Fibroblast of skin of abdomen (primary cell): ENCODE results near the gene SMC1B.

ENCODE experiments used
- DNase-seq: peaks from one replicate; pipeline ENCODE4 v3.0.0-alpha.2; 2013

The SMC1B gene

DNA sequence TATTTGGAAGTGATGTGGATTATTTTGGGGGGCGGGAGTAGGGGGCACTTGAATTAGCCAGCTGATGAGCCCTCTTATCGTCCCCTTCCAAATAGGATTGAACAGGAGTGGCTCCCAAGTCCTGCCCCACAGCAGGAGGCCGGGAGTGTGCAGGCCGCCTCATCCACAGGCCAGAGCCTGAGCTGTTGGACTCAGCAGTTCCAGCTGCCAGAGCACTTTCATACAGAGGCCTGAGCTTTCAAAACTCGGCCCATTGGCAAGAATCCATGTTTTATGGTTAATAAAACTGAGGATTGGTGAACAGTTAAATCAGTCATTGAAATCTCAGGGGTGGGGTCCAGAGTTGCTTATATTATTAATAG, 94.1 kb downstream of the SMC1B start:
- DNase-seq, result peak; percentile 45

DNA sequence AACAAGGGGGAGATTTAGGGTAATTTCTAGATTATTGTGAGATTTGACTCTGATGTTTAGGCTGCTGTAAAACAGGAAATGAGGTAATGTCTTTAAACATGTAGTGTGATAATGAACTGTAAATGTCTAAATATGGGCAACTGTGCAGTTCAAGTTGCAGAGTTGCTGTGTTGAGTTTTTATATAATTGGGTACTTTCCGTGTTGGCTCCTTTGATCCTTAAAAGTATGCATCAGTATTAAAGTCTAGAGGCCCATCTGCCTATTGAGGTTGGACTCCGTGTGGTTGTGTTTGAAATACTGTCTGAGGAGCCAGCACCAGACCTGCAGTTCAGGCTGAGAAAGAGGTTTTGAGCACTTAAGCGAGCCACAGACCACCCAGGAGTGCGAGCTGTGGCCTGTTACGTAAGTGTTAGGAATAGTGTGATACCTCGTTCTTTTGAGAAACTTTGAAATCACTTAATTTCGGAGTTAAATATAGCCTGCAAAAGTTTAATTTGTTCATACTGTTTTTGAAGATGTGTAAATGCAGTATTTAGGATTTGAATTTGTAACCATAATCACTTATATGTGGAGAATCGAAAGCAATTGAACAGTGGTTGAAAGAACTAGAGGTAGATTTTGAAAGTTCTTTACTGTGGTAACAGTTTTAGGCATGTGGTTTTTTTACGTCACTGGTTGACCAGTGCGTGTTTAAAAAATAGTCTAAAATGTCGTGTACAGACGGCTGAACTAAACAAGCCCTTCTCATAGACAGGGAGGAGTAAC, 94.7 kb downstream of the SMC1B start:
- DNase-seq, result peak; percentile 63

DNA sequence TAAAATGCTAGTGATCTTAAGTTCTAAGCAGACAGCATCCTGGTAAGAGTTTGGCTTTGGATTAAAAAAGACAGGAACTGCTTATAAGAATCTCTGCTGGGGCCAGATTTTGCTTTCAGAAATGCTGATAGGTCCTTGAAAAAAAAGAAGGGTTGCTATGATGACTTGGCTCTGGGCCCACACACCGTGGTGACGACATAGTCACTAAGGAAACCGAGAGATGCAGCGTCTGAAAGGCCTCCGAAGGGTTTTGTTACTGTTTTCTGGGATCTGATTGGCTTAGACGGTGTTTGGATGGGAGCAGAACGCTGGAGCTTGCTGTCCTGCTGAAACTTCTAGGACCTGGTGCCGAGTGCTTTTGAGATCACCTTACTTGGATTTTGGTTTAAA, 95.2 kb downstream of the SMC1B start:
- peak; percentile 94 for DNase-seq

DNA sequence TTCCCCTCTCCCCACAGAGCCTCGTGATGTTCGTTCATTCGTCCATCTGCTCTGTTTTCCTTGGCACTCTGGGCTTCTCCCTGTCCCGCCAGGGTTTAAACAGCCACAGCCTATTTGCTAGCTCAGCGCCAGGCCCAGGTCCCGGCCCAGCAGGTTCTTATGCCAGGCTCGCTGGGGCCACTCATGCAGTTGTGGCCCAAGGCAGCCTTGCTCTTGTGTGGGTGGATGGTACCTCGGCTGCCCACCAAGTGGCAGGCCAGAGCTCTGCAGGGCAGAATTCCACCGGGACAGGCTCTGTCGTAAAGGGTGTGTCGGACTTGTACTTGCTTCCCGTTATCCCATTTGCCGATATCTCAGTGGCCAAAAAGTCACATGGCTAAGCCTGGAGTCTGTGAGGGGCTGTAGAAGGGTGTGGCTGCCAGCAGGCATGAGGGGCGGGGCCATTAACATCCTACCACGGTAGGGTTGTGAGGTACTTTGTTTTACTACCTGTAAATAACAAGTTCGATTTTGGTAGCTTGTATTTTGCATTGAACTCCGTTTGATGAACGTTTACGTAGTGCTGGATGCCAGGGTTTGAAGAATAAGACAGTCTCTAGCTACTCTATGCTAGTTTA, 95.7 kb downstream of the SMC1B start:
- DNase-seq, result no peak

DNA sequence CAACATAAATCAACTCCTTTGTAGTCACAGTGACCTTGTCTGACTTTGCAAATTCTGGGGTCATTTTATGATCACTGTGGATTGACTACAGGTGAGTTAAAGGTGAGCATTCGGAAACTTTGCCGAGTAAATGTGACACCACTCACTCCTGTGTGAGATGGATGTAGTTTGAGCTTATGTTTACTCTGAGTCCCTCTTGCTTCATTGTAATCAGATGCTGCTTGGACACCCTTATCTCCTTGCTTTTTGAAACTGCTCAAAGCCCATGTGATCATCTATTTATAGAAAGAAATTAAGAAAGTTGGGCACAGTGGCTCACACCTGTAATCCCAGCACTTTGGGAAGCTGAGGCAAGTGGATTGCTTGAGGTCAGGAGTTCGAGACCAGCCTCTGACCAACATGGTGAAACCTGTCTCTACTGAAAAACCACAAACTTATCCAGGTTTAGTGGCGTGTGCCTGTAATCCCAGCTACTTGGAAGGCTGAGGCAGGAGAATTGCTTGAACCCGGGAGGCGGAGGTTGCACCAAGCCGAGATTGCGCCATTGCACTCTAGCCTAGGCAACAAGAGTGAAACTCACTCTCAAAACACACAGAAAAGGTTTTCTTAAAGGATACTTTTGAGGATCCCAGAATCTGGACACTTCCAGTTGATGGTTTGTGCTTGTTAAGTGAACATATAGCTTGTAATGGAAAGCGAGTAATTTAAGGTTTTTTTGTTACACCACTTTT, 96.4 kb downstream of the SMC1B start:
- no peak for DNase-seq

DNA sequence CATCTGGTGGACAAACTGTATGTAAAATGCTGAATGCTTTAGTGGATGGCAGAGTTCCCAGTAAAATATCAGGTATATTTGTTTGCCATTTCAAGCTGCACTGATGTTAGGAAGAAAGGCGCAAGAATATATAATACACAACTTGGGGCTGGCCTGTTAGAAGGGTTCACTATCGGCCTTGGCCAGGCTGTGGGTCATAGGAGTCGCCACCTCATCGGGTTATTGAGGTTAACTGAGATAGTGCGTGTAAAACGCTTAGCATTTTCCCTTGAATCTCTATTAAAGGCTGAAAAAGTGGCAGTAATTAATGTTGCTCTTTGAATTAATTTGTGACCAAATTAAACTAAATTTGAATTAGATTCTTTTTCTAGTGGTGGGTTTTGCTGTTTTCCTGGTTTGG, 98.6 kb downstream of the SMC1B start:
- no peak for DNase-seq

DNA sequence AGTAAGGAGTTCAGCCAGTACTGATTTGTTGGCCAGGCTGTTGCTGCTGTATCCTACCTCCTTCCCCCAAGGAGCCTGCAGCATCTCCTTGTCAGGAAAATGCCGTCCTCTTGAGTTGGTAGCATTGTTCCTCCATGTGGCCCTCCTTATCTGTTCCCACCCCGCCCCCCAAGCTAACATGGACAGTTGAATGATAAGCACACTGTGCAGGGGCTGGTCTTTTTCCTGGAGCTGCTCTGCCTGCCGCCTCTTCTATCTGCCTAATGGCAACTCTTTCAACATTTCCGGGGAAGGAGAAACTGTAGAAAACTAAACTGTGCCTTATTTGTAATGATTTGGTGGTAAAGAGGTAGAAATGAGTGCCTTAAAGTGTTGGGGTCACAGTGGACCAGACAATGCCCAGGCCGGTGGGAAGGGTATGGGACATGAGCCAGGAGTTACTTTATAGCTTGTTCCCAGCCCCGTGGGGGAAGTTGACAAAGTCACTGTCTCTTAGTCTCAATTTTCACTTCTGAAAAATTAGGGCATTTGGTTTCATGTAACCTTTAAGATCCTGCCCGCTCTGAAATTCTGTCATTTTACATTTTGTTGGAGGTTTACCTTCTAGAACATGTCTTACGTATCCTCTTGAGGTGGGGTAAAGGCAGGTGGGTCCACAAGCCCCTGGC, 99.2 kb downstream of the SMC1B start:
- no peak for DNase-seq

DNA sequence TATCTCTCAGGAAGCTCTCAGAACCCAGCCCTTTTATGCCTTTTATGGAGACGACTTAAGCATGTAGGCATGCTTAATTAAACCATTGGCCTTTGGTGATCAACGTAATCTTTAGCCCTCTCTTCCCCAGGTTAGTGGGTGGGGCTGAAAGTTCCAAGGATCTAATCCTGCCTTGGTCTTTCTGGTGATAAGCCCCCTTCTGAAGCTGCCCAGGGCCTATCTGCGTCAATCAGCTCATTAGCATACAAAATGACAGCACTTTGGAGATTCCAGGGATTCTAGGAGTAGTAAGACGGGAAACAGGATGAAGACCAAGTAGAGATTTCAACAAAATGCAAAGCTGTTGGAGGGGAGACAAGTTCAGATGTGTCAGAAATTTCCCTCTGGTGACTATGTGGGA, 100.5 kb downstream of the SMC1B start:
- DNase-seq, result no peak

DNA sequence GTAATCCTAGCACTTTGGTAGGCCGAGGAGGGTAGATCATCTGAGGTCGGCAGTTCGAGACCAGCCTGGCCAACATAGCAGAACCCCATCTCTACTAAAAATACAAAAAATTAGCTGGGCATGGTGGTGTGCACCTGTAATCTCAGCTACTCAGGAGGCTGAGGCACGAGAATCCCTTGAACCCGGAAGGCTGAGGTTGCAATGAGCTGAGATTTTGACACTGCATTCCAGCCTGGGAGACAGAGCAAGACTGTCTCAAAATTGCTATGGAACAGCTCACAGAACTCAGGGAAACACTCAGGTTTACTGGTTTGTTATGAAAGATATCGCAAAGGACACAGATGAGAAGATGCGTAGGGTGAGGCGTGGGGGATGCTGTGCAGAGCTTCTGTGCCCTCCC, 101.0 kb downstream of the SMC1B start:
- no peak for DNase-seq

DNA sequence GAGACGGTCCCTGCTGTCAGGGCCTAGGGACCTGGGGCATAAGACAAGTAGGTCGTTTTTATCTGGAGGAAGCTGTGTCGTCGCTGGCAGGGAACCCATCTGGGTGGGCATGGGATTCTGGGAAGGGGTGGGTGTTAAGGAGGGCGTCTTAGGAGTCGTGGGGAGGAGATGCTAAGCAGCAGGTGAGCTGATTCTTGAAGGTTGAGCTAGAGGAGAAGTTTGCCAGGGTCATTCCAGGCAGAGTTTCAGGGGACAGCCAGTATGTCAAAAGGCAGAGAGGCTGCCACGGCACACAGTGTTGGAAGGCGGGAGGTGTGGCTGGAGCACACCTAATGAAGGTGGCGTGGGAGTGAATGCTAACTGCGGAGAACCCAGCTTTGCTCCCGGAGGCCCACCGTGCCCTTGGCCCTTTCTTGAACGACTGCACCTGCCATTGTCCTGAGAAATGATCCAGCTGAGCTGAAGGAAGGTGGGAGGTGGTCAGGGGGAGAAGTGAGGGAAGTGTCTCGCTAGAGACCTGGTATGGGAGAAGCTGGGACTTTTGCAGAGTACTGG, 102.3 kb downstream of the SMC1B start:
- no peak for DNase-seq

DNA sequence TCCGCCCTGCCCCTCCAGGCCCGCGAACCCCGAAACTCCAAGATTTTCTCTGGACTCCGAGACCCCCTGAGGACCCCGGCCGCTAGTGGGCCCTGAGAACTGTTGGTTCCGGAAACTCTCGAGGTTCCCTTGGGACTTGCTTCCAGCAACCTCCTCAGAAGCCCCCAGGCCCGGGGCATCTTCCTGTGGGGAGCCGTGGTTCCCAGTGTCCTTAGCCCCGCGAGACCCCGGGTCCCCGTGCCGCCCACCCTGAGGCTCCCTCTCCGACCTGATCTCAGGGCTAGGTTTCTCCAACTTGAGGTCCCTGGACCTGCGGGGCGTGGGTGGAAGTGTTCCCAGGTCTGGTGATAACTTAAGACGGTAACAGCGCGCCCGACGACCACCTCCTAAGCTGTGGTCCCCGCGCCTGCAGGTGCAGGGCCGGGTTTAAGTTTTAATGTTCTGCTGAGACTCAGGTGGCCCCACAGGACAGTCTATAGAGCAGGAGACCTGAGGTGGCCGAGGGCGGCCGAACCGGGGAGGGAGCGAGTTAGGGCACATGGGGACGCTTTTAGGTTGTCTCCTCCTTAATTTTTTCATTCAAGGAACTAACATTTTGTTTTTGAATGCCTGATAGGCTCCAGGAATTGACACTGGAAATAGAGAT, 102.9 kb downstream of the SMC1B start:
- no peak for DNase-seq

DNA sequence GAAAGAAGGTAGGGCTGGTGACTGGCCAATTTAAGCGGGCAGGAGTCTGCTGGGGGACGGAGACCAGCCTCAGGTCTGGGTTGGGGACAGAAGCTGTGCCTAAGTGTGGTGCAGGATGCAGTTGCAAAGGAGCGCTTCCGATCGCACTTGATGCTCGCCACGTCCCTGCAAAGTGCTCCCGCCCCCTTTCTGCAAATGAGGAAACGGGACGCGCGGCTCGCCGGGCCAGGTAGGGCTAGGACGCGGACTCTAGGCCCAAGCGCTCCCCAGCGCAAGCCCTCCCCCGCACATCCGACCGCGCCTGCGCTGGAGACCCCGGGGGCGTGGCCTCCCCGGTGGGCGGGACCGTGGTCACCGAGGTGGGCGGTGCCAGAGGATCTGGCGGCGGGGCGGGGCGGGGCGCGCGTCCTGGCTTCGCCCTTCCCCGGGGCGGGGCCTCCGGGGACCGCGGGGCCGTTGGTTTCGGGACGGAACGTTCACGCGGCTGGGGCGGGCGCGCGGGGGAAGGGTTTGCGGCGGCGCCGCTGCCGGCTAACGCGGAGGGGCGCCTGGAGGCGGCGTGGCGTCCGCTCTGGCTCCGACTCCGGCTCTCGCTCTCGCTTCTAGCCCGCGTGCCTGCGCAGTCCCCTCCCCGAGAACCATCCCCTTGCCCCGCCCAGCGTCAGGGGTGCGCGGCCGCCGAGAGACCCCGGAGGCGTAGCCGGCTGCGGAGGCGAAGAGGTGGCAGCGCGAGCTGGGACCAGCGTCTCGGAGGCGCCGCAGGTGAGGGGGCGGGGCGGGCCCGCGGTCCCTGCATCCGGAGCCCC, 103.8 kb downstream of the SMC1B start, which contains the start of gene FAM118A:
Gene FAM118A, plus strand, starts transcription at position 513 of the 806 bp plus-strand sequence. CDS start 12,446 bp downstream, outside the sequence.
- peak; percentile 92 for DNase-seq

DNA sequence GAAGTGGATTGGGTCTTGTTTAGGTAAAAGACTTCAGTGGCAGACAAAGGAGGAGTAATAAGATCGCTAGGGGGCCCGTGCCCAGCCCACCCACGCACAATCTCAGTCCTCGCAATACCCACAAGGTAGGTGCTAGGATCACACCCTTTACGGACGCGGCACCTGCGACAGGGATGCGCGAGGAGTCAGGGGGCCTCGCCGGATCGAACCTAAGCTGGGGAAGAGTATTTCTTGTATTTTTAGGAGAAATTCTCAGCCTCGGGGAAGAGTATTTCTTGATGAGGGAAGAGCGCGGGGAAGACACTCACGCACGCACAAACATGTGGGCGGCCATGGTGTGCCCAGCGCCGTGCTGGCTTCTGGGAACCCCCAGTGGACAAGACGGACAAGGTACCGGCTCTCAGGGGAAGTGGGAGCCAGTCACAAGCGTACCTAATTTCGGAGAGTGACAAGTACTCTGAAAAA, 104.4 kb downstream of the SMC1B start:
- no peak for DNase-seq

DNA sequence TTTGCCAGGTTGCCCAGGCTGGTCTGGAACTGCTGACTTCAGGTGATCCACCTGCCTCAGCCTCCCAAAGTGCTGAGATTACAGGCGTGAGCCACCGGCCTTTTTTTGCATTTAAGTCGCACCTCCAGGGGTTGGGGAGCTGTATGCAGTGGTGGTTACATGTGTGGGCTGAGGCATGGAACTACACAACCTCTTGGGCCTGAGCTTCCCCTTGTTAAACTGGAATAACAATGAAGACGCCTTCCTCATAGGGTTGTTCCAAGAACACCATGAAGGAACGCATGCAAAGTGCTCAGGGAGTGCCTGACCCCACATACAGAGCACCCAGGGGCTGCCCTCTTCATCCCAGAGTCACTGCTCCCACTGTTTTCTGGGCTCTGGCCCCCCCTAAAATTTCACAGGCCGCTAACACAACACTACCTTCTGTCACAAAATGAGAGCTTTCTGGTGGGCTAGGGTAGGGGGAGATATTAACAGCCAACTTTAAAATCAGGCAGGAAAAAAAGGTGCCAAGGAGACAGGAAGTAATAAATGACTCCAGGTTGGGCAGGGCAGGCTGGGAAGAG, 104.9 kb downstream of the SMC1B start:
- DNase-seq, result no peak

DNA sequence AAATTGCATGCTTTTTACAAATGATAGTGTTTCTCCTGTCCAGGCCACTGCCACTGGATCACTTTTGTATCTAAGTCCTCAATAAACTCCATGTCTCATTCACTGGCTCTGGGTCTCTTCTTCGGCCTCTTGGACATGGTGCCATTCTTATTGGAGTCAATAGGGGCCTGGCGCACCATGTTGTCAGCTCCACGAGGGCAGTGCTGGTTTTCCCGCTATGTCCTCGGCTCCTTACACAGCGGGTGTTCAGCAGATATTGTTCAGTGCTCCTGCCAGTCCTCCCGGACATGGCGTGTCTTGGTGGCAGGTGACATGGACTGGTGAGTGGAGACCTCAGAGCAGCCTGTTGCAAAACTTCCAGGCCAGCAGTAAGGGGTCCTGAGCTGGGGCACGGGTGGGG, 107.3 kb downstream of the SMC1B start:
- no peak for DNase-seq

DNA sequence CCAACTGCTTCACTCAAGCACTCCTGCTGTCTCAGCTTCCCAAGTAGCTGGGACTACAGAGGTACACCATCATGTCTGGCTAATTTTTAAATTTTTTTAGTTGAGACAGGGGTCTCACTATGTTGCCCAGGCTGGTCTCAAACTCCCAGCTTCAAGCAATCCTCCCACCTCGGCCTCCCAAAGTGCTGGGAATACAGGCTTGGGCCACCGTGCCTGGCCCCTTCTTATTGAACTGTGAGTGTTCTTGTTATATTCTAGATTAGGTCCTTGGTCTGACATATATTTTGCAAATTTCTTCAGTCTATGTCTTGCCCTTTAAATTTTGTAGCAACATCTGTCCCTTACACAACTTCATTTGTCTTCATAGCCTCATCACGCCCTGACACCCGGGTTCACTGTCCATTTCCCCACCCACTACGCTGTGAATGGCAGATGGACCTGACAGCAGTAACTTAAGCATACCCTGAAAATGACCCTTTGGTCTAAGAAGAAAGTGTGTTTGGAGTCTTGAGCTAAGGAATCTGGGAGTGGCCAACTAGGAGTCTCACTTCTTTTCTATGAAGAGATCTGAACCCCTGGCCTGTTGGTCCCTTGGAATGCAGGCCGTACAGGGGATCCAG, 107.8 kb downstream of the SMC1B start:
- DNase-seq, result no peak

DNA sequence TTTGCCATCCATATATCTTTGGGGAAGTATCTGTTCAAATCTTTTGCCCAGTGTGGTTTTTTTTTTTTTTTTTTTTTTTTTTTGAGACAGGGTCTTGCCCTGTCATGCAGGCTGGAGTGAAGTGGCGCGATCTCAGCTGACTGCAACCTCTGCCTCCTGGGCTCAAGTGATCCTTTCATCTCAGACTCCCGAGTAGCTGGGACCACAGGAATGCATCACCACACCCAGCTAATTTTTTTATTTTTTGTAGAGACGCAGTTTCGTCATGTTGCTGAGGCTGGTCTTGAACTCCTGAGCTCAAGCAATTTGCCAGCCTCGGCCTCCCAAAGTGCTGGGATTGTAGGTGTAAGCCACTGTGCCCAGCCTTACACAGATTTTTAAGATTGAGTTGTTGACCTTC, 108.4 kb downstream of the SMC1B start:
- DNase-seq, result no peak

DNA sequence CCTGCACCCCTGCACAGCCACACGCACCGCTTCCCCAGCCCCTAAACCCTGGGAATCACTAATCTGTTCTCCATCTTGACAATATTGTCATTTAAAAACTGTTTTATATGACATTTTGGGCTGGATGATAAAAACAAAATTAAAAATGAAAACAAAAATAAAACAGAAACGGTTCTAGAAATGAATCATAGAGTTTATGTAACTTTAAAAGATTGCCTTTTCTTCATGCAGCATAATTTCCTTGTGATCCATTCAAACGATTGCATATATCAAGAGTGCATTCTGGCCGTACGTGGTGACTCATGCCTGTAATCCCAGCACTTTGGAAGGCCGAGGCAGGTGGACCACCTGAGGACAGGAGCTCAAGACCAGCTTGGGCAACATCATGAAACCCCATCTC, 110.2 kb downstream of the SMC1B start:
- no peak for DNase-seq

DNA sequence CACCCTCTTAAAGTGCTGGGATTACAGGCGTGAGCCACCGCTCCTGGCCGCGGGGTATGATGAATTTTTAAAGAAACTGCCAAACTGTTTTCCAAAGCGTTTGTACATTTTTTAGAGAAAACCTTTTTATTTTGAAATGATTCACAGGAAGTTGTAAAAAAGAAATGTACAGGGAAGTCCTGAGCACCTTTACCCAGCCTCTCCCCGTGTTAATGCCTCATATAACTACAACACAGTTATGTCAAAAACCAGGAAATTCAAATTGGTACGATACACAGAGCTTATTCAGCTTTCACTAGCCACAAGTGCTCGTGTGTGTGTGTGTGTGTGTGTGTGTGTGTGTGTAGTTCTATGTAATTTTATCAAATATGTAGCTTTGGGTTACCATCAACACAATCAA, 110.6 kb downstream of the SMC1B start:
- no peak for DNase-seq

DNA sequence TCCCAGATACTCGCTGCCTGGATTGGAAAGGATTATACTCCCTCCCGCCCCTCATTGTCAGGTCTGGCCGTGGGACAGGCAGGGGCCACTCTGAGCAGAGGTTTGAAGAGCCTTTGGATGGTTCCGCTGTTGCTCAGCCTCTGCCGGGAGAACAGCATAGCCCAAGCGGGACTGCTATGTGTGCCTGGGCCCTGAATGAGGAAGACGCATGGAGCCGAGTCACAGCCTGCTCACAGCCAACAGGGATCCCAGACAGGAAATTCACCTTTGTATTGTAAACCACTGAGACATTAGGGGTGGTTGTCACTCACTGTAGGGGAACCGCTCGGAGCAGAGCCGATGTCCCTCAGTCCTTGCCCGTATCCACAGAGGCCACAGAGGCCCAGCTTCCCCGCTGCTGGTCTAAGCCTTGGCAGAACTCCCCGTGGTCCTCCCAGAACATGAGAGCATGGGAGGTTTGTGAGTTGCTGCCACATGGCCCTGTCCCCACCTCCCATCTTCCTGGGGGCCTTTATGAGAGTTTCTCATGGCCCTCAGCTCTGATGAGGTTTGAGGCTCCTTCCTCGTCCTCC, 114.4 kb downstream of the SMC1B start:
- no peak for DNase-seq
